ENCODE results near the gene LEF1.

The LEF1 gene

DNA sequence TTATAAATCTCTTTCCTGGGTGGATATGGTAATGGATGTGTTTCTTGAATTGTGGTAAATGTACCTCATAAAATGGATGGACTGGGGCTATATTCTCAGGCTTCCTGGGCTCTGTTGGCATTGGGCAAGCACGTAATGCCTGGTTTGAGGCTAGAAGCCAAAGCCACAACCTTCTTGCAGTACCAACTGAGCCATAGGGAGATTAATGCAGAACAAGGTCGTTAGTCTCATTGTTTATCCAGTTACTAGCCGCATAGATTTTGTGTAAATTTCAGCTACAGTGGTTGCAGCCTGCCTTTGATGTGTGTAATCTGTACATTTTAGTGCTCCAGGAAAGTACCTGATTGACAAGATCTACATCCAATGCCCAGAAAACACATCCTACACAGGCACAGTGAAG lies 7.2 kb upstream of the LEF1 start:
- no peak for DNase-seq (ENCODE audit: low read depth)

DNA sequence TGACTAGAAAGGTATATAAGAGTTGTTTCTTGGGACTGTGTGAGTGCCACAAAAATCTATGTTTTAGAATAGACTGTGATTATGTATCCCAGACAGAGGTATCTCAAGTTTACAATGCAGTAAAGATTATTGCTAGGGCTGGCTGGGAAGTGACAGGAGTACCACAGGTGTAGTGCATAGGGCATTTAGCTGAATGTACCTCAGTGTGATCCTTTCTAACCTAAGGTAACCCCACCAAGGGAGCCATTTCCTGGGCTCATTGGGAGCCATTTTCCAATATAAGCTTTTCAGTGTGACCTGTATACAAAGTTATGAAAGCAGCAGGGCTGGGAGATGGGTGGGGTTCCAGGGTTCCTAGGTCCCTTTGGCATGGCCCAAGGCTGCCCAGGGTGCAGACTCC lies 6.1 kb upstream of the LEF1 start:
- no peak for DNase-seq (ENCODE audit: low read depth)

DNA sequence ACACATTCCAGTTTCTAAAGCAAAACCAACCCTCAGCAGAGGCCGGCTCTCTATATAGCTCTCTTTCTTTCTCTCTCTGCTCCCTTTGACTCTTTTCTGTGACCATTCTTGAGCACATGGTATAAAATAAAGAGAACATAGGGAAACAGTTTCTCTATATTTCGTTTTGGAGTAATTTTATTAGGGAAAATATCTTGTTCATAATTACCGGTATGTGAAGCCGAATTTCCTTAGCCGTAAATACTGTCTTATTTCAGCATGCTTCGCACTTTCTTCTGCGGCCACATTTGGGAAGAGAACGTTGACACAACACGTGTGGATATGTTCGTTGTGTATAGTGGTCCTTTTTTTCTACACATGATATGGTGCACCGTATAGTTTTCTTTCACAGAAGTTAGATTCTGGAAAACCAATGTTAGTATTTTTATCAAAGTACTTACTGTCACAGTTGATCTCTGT lies 4.9 kb upstream of the LEF1 start:
- no peak for DNase-seq (ENCODE audit: low read depth)

DNA sequence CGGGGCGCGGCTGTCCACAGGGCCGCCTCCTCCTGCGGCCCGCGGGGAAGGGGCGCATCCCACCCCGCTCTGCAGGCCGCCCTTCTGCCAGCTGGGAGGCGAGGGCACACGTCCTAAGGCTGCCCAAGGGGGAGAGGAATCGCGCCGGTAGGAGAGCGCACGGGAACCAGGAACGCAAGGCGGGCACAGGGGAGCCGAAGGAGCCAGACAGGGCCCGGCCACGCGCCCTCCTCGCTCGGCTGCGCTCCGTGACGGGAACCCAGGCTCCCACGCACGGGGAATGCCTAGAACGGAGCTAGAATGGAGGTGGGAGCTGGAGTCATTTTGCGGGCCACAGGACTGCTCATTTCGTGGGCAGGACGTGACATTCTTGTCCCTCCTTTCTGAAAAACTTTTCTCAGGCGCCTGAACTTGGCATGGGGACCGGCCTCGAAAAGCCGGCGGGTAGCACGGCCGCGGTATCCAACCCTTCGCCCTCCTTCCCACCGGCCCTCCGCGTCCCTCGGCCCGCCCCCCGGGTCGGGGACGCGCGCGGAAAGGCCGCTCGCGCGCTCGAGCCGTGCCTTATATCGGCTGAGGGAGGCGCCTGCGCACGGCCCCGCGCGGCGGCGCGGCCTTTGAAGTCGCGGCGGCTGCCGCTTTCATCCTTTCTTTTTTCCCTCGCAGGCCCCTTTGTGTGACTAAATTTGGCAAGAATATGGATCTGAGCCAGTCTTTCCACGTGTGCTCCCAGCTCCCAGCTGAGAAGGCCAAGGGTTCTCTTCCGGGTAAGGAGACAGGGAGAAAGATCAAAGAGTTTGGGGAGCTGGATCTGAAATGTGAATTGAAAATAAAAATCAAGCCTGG lies 4.2 kb upstream of the LEF1 start:
- DNase-seq (ENCODE audit: low read depth): peak; percentile 70

DNA sequence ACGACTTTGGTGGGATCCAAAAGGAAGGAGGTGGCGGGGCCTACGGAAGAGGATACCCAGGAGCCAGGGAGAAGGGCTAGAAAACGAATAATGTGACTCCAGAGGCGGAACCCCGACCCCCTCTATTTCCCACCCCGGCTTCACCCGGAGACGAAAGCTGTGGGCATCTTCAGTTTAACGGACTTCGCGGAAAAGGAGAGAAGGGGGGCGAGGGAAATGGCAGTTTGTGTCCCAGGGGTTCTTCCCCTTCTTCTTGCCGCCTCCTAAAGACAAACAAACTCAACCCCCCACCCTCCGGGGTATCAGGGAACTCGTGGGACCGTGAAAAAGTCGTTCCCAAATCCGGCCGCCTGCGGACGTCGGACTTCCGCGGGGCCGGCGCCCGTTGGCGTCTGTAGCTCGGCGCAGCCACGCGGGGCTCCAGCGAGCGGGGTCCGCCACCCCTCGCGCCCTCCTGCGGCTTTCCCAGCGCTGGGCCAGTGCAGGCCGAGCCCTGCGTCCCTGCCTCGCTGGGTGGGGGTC lies 3.6 kb upstream of the LEF1 start:
- DNase-seq (ENCODE audit: low read depth): peak; percentile 44

DNA sequence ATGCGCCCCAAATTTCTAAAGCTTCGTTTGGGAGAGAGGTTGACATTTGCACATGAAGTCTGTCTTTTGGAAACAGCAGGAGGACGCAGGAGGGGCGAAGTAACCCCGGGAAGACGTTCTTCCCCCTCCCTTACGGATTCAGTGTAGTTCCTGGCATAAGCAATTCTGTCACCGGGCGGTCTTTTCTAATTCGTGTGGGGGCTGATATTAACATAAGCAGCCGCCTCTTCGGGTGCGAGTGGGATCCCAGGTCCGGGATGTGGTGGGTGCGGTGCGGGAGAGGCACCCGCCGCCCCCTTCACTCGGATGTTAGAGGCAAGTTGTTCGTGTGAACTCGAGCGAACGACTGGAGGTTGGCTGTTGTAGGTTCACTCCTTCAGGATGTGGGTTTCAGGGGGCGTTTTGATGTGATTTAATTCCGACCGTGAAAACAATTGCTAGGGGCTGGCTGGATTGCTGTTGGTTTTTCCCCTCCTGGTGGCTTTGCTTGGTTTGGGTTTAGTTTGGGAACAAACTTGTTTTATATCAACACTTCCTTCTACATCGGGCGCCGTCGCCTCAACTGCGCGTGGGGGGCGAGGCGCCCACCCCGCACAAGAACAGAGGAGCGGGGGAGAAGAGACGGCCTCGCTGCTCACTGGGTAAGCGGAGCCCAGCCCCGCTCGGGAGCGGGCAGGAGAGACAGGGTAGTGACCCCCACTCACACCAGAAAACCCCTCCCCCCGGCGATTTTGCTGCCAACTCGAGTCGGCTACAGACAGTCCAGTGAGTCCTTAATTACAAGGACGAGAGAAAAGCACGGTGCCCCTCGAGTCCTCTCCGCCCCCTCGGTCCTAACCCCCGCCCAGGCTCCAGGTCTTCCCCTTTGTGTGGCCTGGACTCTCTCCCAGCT lies 2.9 kb upstream of the LEF1 start:
- DNase-seq (ENCODE audit: low read depth): peak; percentile 48

DNA sequence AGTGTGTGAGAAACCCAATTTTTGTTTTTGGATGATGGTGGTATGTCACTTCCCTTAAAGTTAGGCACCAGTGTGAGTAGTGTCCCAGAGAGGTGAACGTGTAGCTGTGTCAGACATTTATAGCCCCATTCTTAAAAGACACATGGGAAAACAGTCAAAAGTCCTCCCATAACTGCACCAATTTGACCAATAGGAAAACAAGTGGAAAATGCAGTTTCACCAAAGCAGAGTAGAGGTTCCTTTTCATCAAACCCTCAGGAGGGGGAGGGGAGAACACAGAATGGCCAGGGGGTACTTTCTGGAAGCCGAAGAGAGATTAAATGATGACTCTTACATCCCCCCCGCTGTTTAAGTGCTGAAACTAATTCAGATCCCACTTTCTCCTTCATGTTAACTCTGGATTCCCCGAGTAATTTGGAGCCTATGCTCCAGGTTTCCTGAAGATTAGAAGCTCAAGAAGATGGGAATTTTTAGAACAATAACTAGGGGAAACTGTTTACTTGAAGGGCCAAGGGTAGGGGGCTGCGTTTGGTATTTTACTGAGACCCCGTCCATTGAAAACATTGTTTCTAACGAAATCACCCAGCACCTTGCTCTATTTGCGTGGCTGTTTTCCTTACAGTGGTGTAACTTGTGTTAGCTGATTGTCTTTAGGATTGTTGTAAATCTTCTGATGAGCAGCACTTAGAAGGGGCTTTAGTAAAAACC lies 2.1 kb upstream of the LEF1 start:
- DNase-seq (ENCODE audit: low read depth): no peak

DNA sequence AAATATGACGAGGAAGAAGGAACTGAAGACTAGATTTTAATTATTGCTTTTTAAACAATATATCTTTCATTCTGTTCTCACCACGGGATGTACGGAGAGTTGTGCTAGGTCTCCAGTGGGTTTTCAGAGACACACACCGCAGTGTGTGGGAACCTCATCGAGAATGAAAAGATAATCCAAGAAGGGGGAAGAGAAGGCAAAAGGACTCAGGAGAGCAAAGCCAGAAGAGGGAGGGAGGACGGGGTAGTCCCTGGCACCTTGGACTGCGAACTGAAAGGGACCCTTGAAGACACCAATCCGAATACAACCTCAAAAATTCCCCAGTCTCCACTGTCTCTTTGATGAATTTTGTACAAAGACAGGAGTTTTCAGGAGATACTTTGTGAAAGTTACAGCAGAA lies 932 bp upstream of the LEF1 start:
- DNase-seq (ENCODE audit: low read depth): no peak

DNA sequence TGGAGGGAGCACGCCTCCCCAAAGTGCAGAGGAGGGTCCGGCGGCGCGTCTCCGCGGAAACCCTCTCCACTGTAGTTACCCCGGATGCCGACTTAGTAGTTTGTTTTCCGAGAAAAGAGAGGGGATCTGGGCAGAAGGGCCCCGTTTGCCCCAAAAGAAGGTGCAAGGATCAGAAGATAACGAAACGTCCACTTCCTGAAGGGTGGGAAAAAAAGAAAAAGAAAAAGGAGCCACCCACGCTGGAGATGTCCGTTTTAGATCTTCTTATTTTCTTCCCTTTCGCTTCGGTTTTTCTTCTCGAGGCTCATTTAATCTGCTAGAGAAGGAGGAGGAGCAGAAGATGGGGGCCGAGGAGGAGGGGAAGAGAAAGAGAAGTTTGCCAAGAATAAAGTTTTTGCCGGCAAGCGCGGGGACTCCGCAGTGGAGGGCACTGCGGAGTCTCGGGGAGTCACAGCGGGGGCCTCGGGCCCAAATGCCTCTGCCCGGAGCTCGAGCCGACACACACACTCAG lies 517 bp downstream of the LEF1 start:
- no peak for DNase-seq (ENCODE audit: low read depth)

DNA sequence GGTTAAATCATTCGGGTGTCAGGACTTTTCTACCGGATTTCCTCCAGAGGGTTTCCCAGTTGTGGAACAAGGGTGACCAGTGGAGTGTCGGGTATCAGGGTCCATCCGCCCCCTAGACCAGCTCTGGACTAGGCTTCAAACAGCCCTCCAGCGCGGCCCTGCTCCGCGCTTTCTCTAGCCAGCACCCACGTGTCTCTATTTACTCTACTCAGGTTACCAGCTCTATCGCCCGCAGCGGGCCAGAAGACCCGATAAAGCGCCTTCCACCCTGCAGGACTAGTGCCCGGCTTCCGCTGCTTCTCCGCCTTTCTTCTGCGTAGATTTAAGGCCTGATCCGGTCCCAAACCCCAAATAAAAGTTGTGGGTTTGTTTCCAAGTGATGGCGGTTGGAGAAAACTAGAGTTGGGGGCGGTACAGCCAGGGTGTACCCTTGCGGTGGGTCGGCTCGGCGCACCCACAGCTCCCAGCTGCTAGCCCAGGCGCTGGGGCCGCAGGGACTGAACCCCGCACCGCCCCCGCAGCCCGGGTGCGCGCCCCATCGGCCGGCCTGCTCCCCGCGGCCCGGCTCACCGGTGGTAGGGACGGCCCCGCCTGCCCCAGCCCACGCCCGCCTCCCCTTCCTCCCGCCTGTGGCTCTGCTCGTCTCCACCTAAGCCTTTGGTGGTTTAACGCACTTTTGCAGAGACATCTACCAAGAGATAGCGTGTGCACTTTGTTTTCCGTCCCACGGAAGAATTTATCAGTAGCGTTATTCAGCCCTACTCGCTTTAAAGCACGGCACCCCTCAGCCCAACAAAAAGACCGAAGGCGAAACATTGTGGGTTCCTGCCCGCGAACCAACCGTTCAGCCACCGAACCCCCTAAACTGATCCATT lies 2.1 kb downstream of the LEF1 start:
- peak; percentile 69 for DNase-seq (ENCODE audit: low read depth)

DNA sequence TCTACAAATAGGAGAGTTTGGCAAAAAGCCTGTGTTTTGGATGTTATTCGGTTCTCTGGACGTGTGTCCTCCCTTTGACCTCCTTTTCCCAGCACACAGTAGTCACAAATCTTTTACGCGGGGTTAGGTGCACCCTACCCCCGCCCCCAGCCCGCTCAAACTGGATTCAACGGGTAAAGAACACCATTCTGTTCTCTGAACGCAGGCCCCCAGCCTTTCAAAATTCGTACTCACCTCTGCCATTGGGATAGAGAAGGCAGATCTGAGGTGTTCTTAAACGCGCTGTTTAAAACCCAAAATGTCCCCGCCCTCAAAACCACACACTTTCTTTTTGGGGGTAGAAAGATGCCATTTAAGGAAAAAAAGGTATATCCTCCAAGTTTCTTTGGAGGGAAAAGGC lies 2.7 kb downstream of the LEF1 start:
- no peak for DNase-seq (ENCODE audit: low read depth)

DNA sequence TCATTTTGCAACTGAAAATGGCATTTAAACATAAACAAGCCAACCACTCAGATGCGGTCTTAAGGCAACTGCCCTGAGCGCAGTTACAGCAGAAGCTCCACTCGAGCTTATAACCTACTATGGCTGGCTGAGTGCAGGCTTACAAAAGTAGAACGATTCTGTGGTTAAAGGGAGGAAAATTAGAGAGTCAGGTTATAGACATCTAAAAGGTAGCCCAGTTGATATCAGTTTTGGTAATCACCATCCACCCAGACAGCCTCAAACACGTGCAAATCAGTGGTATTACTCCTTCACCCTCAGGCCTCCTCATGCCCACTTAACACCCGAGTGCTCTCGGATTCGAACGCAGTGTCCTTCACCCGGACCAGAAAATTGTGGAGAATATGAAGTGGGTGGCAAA lies 3.1 kb downstream of the LEF1 start:
- no peak for DNase-seq (ENCODE audit: low read depth)

DNA sequence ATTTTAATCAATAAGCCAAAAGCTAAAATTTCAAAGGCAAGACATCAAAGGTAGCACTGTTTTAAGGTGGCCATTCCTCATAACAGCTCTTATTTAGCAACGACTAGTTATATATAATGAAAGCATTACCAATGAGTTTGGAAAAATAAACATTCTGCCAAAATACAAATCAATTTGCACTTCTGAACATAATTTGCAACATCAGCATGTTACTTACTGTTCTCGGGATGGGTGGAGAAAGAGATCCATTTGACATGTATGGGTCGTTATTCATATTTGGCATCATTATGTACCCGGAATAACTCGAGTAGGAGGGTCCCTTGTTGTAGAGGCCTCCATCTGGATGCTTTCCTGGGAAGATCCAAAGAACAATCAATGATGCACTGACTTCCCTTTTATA lies 5.4 kb downstream of the LEF1 start:
- no peak for DNase-seq (ENCODE audit: low read depth)

DNA sequence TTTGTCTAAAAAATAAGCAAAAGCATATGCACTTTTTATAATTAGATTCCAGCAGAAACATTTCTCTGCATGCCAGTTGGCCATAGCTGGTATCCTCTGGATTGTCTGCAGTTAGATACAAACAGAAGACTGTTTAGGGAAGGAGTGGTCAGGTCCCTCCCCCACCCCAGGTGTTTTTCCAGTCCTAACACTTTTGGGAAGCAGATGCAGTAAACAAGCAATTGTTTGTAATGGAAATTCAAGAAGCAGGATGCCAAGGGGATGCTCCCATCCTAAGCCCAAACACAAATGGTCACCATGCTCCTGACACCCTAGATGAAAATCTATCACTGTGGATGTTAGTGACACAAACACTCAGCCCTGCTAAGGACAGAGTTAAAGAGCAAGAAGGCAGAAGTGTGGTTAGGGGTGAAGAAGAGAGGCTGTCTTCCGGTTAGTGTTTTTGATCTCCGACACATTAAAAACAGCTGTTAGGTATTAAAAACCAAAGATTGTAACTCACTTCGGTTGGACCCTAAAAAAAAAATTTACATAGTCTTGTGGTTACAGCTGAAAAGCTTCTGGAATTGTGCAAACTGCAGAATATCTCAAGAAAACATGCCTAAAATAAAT lies 7.9 kb downstream of the LEF1 start:
- no peak for DNase-seq (ENCODE audit: low read depth)

DNA sequence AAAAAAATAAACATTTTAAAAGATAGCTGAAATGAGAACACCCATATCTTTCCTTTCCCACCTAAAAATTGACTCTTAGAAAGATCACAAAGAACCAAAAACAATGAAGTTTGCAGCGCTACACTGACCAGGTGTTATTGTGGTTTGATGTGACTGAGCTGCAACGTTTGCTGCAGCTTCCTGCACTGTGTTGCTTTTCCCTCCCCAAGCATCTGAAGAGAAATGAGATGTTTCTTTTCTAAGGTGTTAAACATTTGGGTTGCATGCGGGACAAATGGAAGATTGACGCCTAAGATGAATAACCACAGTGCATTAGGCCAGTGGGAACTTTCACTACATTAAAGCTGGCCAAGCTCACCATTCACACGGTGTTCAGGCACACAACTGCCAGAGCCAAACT lies 8.9 kb downstream of the LEF1 start:
- DNase-seq (ENCODE audit: low read depth): no peak

DNA sequence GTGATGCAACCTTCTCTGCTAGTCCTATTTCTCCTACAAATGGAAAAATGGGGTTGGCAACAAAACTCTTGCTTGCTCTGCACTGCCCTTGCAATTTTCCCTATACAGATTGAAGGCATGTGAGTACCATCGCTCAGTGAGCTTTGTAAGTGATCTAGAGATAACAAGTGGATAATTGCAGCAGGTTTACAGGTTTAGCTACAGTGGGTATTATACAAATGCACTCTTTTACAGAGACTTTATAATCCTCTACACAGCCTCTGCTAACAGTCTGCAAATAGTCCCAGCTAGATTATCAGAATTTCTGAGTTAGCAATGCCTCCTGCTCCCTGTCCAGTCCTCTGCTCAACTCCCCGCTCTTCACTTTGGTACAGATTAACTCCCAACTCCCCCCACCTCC lies 11.1 kb downstream of the LEF1 start:
- DNase-seq (ENCODE audit: low read depth): no peak

DNA sequence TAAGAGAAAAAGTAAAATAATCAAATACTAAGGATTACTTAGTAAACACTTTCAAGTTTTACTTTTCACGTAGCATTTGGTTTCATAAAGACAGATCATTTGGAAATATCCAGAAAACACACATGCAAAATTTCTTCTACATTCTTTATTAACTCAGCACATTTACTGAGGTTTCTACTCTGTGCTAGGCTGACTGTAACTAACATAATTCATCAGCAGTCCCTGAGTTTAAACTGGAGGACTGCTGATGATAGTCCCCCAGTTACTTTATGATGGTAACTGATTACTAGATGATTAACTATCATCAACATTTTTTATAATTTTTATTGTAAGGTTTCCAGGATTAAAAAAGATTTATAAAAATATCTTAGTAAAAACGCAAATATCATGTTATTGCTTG lies 12.3 kb downstream of the LEF1 start:
- DNase-seq (ENCODE audit: low read depth): no peak

DNA sequence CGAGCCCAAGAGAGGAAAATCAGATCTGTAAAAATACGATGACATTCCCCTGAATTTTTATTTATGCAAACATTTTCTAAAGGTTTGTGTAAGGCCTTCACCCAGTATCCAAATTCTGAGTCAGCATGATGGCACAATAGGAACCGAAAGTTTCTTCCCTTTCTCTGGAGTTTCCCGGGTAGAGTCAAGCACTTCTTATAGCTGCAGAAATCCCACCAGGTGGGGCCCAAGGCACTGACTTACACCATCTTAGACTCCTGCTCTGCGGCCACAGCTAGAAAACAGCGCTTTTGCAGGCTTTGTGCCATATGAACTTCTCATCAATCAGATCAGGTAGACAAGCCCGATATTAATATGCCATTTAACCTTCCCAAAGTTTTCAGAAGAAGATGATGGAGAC lies 13.4 kb downstream of the LEF1 start:
- DNase-seq (ENCODE audit: low read depth): no peak

DNA sequence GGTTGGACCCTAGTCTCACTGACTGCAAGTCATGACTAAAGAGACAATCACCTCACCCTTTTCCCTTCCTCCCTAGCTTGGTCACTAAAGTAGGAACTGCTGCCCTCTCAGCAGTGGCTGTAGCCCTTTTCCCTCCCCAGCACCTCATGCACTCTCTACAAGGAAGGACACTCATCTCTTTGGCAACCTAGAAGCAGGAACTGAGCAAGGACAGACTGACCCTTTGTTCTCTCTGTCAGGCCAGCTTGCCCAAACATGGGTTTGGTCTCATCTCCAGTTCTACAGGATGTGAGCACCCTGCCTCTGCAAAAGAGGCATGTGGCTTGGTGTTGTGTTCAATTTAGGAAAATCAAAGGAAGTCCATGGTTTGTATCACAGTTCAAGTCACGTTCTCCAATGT lies 15.8 kb downstream of the LEF1 start:
- no peak for DNase-seq (ENCODE audit: low read depth)

DNA sequence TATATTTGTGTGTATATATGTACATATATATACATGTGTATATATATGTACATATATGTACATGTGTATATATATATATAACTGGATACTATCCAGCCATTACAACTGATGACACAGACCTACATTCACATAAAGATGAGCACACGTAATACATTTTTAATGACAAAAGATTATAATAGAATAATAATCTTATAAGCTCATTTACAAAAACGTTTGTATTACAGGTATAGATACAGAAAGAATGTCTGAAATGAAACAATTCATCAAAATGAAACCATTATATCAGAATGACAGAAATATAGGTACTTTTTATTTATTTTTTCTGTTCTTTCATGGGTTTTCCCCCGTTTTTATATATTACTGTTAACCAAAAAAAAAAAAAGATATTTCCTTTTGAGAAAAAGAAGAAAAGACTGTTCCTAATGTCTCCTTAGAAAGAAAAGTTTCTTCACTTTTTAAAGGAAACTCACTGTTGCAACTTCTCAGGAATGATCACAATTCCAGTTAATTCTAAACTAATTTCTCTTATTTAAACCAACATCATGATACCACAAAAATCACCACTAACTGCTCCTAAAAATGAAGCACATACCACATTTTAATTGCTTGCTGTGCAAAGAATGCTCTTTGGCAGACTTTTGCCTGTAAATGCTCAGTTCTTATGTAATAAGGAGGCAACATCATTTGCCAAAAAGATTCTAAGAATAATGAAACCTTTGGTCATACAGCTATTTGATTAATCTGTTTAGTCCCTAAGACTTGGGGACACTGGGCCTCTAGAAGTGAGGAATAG lies 18.9 kb downstream of the LEF1 start:
- DNase-seq (ENCODE audit: low read depth): no peak

Measured in activated T-cell treated with anti-CD3 and anti-CD28 coated beads for 48 hours (primary cell).